Epithelial cell of proximal tubule (primary cell): ENCODE measurements around the gene GJA5. TPM values are rescaled to one million over a fixed set of nuclear protein-coding genes. Genes with fewer than 3 reads are reported as not detected.

Experiments
- DNase-seq: peaks from one replicate; pipeline ENCODE4 v3.0.0-alpha.2; 2011; ENCODE audit warnings: low read depth
- H3K4me3 ChIP-seq: 2 replicates; pipeline ENCODE4 v1.5.1; 2011; ENCODE audit warnings: low read depth, mild to moderate bottlenecking, low read length
- total RNA-seq: library from RNA; depleted of rRNA; stranded (reverse); fragments of >200 nt; gene quantifications from 2 replicates; pipeline ENCODE4 v1.2.3, GENCODE V29; 2015
- TF ChIP-seq, protein P1 (sequence below): conservative IDR thresholded peaks from 2 replicates; pipeline ENCODE4 v1.5.1; 2012; ENCODE audit warnings: low read depth, mild to moderate bottlenecking, low read length

GJA5 gene
- total RNA-seq, 1 donor from 2014 or later: 1.2 TPM

DNA sequence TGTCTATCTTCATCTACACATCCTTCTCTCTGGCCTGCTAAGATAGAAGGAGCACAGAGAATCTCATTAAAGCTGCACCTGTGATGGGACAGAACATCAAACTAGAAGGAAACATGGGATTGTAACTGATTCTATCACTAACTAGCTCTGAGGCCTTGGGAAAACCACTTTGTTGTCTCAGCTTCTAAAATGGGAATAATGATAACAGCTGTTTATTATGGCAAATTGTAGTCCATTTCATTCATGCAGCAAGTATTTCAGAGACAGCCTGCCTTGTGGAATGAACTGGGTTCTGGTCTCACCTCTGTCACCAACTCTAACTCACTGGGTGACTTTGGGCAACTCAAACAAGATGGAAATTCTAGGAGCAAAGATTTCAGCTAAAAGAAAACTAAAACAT lies 12.4 kb downstream of the GJA5 start:
- no peak overlapping the region for H3K4me3 ChIP-seq
- DNase-seq: no peak
- TF ChIP-seq, protein P1, sequence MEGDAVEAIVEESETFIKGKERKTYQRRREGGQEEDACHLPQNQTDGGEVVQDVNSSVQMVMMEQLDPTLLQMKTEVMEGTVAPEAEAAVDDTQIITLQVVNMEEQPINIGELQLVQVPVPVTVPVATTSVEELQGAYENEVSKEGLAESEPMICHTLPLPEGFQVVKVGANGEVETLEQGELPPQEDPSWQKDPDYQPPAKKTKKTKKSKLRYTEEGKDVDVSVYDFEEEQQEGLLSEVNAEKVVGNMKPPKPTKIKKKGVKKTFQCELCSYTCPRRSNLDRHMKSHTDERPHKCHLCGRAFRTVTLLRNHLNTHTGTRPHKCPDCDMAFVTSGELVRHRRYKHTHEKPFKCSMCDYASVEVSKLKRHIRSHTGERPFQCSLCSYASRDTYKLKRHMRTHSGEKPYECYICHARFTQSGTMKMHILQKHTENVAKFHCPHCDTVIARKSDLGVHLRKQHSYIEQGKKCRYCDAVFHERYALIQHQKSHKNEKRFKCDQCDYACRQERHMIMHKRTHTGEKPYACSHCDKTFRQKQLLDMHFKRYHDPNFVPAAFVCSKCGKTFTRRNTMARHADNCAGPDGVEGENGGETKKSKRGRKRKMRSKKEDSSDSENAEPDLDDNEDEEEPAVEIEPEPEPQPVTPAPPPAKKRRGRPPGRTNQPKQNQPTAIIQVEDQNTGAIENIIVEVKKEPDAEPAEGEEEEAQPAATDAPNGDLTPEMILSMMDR: no peak

DNA sequence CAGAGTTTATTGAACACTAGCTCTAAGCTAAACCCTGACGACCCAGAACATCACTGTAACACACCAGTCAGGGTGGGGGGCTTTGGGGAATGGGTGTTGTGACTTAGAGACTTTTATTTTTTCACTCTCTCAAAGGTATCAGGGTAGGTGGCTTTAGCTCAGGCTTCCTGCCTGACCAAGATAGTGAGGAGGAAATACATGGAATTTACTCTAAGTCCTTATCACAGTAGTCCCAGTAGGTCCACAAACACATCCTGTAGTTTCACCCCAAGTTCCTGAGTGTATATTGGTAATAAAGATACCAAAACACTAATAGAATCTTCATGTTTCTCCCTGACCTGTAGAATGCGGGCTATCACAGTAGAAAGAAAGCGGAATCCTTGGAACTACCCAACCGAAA lies 15.1 kb downstream of the GJA5 start:
- TF ChIP-seq, protein P1: no peak
- DNase-seq: no peak
- no peak overlapping the region for H3K4me3 ChIP-seq

GRCh38 chr1:147741065-147741464 lies 19.3 kb downstream of the GJA5 start:
- no peak for DNase-seq

GRCh38 chr1:147740391-147740790 lies 20.0 kb downstream of the GJA5 start:
- no peak overlapping the region for H3K4me3 ChIP-seq
- DNase-seq: no peak
- TF ChIP-seq, protein P1: no peak

More at GRCh38 chr1:147741065-147741464, 19.3 kb downstream of the GJA5 start:
- no peak overlapping the region for H3K4me3 ChIP-seq
- TF ChIP-seq, protein P1: no peak

- TF ChIP-seq, protein P1: no peak
- no peak for DNase-seq
- H3K4me3 ChIP-seq: no peak overlapping the region
Observed at GRCh38 chr1:147738739-147739476, 21.5 kb downstream of the GJA5 start.

DNA sequence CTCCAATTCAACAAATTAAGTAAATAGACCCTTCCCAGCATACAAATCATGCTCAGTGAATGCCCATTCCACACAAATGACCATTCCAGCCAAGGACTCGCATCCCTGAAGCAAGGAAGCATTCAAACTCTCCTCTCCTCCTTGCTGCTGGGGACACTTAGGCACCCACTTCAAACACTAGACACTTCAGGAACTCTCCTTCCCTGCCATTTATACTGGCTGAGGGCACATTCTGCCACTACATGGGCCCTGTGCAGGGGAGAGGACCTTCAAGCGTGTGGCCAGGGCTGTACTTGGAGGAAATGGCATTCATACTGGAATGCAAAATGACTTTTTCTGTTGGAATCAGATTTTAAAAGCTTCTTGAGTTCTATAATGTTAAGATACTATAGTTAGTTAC lies 22.3 kb downstream of the GJA5 start:
- H3K4me3 ChIP-seq: no peak overlapping the region
- TF ChIP-seq, protein P1: no peak
- DNase-seq: no peak

- no peak overlapping the region for H3K4me3 ChIP-seq
- DNase-seq: no peak
- TF ChIP-seq, protein P1: no peak
Observed at GRCh38 chr1:147736883-147737282, 23.5 kb downstream of the GJA5 start.
